H9 (cell line): Measurements from ENCODE around the gene SMCP. TPM values are rescaled to one million over a fixed set of nuclear protein-coding genes. Genes with fewer than 3 reads are reported as not detected.

Experiments used
- DNase-seq: peaks from one replicate; pipeline ENCODE4 v3.0.0-alpha.2; 2017
- H2AFZ ChIP-seq: one replicate; pipeline ENCODE4 v1.6.1; 2013; ENCODE audit warnings: mild to moderate bottlenecking, low read length, control low read depth, moderate library complexity
- H2AK5ac ChIP-seq: 2 replicates; pipeline ENCODE4 v1.6.1; 2013; ENCODE audit warnings: low read length, control low read depth, mixed read lengths; ENCODE audit not compliant: insufficient read length
- H2BK120ac ChIP-seq: one replicate; pipeline ENCODE4 v1.6.1; 2013; ENCODE audit warnings: low read depth, mild to moderate bottlenecking, low read length, control low read depth, inconsistent platforms; ENCODE audit not compliant: poor library complexity, severe bottlenecking
- H2BK12ac ChIP-seq: 2 replicates; pipeline ENCODE4 v1.6.1; 2013; ENCODE audit warnings: low read length, control low read depth, mixed read lengths, low read depth; ENCODE audit not compliant: insufficient read length
- H2BK15ac ChIP-seq: 2 replicates; pipeline ENCODE4 v1.6.1; 2013; ENCODE audit warnings: low read depth, low read length, control low read depth
- H2BK20ac ChIP-seq: one replicate; pipeline ENCODE4 v1.6.1; 2013; ENCODE audit warnings: low read depth, mild to moderate bottlenecking, low read length, control low read depth, inconsistent platforms; ENCODE audit not compliant: poor library complexity, severe bottlenecking
- H2BK5ac ChIP-seq: 2 replicates; pipeline ENCODE4 v1.6.1; 2013; ENCODE audit warnings: low read length, control low read depth, mixed read lengths; ENCODE audit not compliant: insufficient read length
- H3K14ac ChIP-seq: 2 replicates; pipeline ENCODE4 v1.6.1; 2013; ENCODE audit warnings: low read length, control low read depth; ENCODE audit not compliant: insufficient read depth
- H3K18ac ChIP-seq: 2 replicates; pipeline ENCODE4 v1.6.1; 2013; ENCODE audit warnings: low read depth, mild to moderate bottlenecking, mixed read lengths, low read length, control low read depth; ENCODE audit not compliant: insufficient read length
- H3K23ac ChIP-seq: 2 replicates; pipeline ENCODE4 v1.6.1; 2013; ENCODE audit warnings: low read length, control low read depth, mixed read lengths, low read depth; ENCODE audit not compliant: insufficient read length
- H3K23me2 ChIP-seq: 2 replicates; pipeline ENCODE4 v1.6.1; 2013; ENCODE audit warnings: low read depth, mild to moderate bottlenecking, mixed read lengths, low read length, control low read depth; ENCODE audit not compliant: insufficient read length, poor library complexity, severe bottlenecking
- H3K27ac ChIP-seq: 2 replicates; pipeline ENCODE4 v1.5.1; 2013; ENCODE audit warnings: low read length, control low read depth, mixed read lengths, low read depth; ENCODE audit not compliant: insufficient read length
- H3K27me3 ChIP-seq: 2 replicates; pipeline ENCODE4 v1.6.1; 2013; ENCODE audit warnings: low read length, control low read depth, inconsistent platforms; ENCODE audit not compliant: insufficient read depth
- H3K4ac ChIP-seq: 2 replicates; pipeline ENCODE4 v1.6.1; 2013; ENCODE audit warnings: low read depth, mild to moderate bottlenecking, control low read depth, inconsistent platforms, low read length, moderate library complexity
- H3K4me1 ChIP-seq: 2 replicates; pipeline ENCODE4 v1.6.1; 2013; ENCODE audit warnings: low read length, control low read depth, inconsistent platforms; ENCODE audit not compliant: insufficient read depth
- H3K4me2 ChIP-seq: 2 replicates; pipeline ENCODE4 v1.6.1; 2013; ENCODE audit warnings: low read length, control low read depth, mixed read lengths; ENCODE audit not compliant: insufficient read length, insufficient read depth
- H3K56ac ChIP-seq: 2 replicates; pipeline ENCODE4 v1.6.1; 2013; ENCODE audit warnings: low read depth, mild to moderate bottlenecking, mixed read lengths, low read length, control low read depth; ENCODE audit not compliant: insufficient read length
- H3K79me1 ChIP-seq: 2 replicates; pipeline ENCODE4 v1.6.1; 2013; ENCODE audit warnings: low read depth, mild to moderate bottlenecking, moderate library complexity, low read length, control low read depth, inconsistent platforms; ENCODE audit not compliant: insufficient read depth, poor library complexity, severe bottlenecking
- H3K79me2 ChIP-seq: 2 replicates; pipeline ENCODE4 v1.6.1; 2013; ENCODE audit warnings: low read length, control low read depth, inconsistent platforms; ENCODE audit not compliant: insufficient read depth
- H3K9ac ChIP-seq: 2 replicates; pipeline ENCODE4 v1.6.1; 2013; ENCODE audit warnings: low read length, control low read depth, mixed read lengths; ENCODE audit not compliant: insufficient read length; ENCODE audit errors: extremely low read depth
- H3K9me3 ChIP-seq: one replicate; pipeline ENCODE4 v1.6.1; 2013; ENCODE audit warnings: low read depth, low read length, inconsistent platforms; ENCODE audit not compliant: control insufficient read depth
- H3T11ph ChIP-seq: one replicate; pipeline ENCODE4 v1.6.1; 2013; ENCODE audit warnings: mild to moderate bottlenecking, low read length, control low read depth, inconsistent platforms
- H4K20me1 ChIP-seq: one replicate; pipeline ENCODE4 v1.6.1; 2013; ENCODE audit not compliant: control insufficient read depth, insufficient read length, insufficient read depth
- H4K5ac ChIP-seq: 2 replicates; pipeline ENCODE4 v1.6.1; 2013; ENCODE audit warnings: low read depth, mild to moderate bottlenecking, mixed read lengths, low read length, control low read depth; ENCODE audit not compliant: insufficient read length
- H4K8ac ChIP-seq: replicated peaks from 2 replicates; pipeline ENCODE4 v1.6.1; 2013; ENCODE audit warnings: low read length, control low read depth, mixed read lengths, low read depth; ENCODE audit not compliant: insufficient read length
- H4K91ac ChIP-seq: 2 replicates; pipeline ENCODE4 v1.6.1; 2013; ENCODE audit warnings: low read depth, mild to moderate bottlenecking, moderate library complexity, mixed read lengths, low read length, control low read depth; ENCODE audit not compliant: insufficient read length
- H3K27ac Mint-ChIP-seq, 3 experiments: 2 replicates in 2 of 3; 3 replicates in 1 of 3; pipeline ENCODE4 v1.8.0; 2020 to 2021; ENCODE audit warnings: mixed read lengths in 3 of 3, mild to moderate bottlenecking in 1 of 3, moderate library complexity in 1 of 3
- H3K27me3 Mint-ChIP-seq: 2 replicates; pipeline ENCODE4 v1.8.0; 2021; ENCODE audit warnings: low read depth, mild to moderate bottlenecking, moderate library complexity, mixed read lengths
- H3K36me3 Mint-ChIP-seq, 3 experiments: 2 replicates in 2 of 3; 3 replicates in 1 of 3; pipeline ENCODE4 v1.8.0; 2020 to 2021; ENCODE audit warnings: low read depth in 3 of 3, mixed read lengths in 3 of 3; ENCODE audit not compliant: insufficient read depth in 1 of 3
- H3K4me1 Mint-ChIP-seq, 2 experiments: 2 replicates each; pipeline ENCODE4 v1.8.0; 2020; ENCODE audit warnings: mixed read lengths in 2 of 2
- H3K4me3 Mint-ChIP-seq, 2 experiments: 2 replicates in 1 of 2; 3 replicates in 1 of 2; pipeline ENCODE4 v1.8.0; 2020 to 2021; ENCODE audit warnings: mild to moderate bottlenecking in 2 of 2, mixed read lengths in 2 of 2, moderate library complexity in 1 of 2
- H3K9me3 Mint-ChIP-seq, 2 experiments: 2 replicates in 1 of 2; 3 replicates in 1 of 2; pipeline ENCODE4 v1.8.0; 2020; ENCODE audit warnings: mild to moderate bottlenecking in 2 of 2, mixed read lengths in 2 of 2, moderate library complexity in 1 of 2
- CTCF ChIP-seq: fragments of 200-600 bp; sonication (generic); conservative IDR thresholded peaks from 3 replicates; pipeline ENCODE4 v1.8.0; 2021; ENCODE audit warnings: antibody characterized with exemption, mild to moderate bottlenecking
- WGBS: extraction: QIAGEN DNeasy Blood & Tissue Kit; methylation state at CpG from one replicate; pipeline ENCODE4 v1.1.7; 2013; ENCODE audit warnings: missing lambda C conversion rate, low lambda C conversion rate, mixed read lengths; ENCODE audit not compliant: insufficient read length; ENCODE audit errors: extremely low coverage; 5-methylcytosine and 5-hydroxymethylcytosine counted together
- total RNA-seq: library from RNA; stranded (reverse); gene quantifications from 2 replicates; pipeline ENCODE4 v1.2.1, GENCODE V29; 2021

Gene SMCP
- total RNA-seq, 1 experiment from 2014 or later: not detected

- Mint-ChIP-seq H3K27ac (no peak overlapping the region), H3K27me3 (peaks cover 2% of the 10 kb centered on the region), H3K36me3 (peaks cover 0 to 19% (median 0%) of the 10 kb centered on the region in 3 experiments; a peak in 3 of 7 replicates), H3K9me3 (peaks cover 85 to 90% of the 10 kb centered on the region in 2 experiments), H3K4me1 (no peaks in the 10 kb centered on the region), H3K4me3 (peak overlapping the region in 1 of 2 experiments; percentile 34; a peak in 1 of 5 replicates)
- H2BK20ac ChIP-seq: no peak overlapping the region
- H3K27ac ChIP-seq: no peak overlapping the region
- no peaks in the 10 kb centered on the region for H3K23me2 ChIP-seq
- H2BK120ac ChIP-seq: no peak overlapping the region
- WGBS: no CpG with 5 or more reads among the region's 8 CpGs
- H4K91ac ChIP-seq: no peak overlapping the region
- no peak overlapping the region for H3K9ac ChIP-seq
- H2BK5ac ChIP-seq: no peak overlapping the region
- H3K79me1 ChIP-seq: no peaks in the 10 kb centered on the region
- no peaks in the 10 kb centered on the region for H4K20me1 ChIP-seq
- no peak overlapping the region for H3K23ac ChIP-seq
- H3K9me3 ChIP-seq: no peaks in the 10 kb centered on the region
- H2AFZ ChIP-seq: no peak overlapping the region
- H3K79me2 ChIP-seq: no peaks in the 10 kb centered on the region
- H2AK5ac ChIP-seq: no peak overlapping the region
- H4K5ac ChIP-seq: no peak overlapping the region
- H2BK15ac ChIP-seq: no peak overlapping the region
- no peak overlapping the region for H2BK12ac ChIP-seq
- no peak overlapping the region for H3K14ac ChIP-seq
- no peak overlapping the region for H3K4ac ChIP-seq
- no peaks in the 10 kb centered on the region for H3K4me1 ChIP-seq
- no peaks in the 10 kb centered on the region for H3K27me3 ChIP-seq
- no peak overlapping the region for H3T11ph ChIP-seq
- no peak overlapping the region for H4K8ac ChIP-seq
- TF ChIP-seq CTCF: no peak
- H3K18ac ChIP-seq: no peak overlapping the region
- H3K56ac ChIP-seq: no peak overlapping the region
- DNase-seq: no peak
- no peak overlapping the region for H3K4me2 ChIP-seq
Observed at GRCh38 chr1:152886758-152887409, 8.8 kb downstream of the SMCP start.
